HG03045 (cell line): ENCODE results near the gene ZNF44.
"Not testable (repeated sequence)": the region's sequence is repeated elsewhere in the genome, so short reads cannot be mapped to it uniquely, and the experiment has no call there.

Experiments
- ATAC-seq: cut with Tn5 transposase; IDR thresholded peaks from one replicate; pipeline ENCODE4 v1.9.1; 2021; ENCODE audit warnings: mild to moderate bottlenecking, moderate library complexity; ENCODE audit not compliant: unreplicated experiment

ZNF44 gene

DNA sequence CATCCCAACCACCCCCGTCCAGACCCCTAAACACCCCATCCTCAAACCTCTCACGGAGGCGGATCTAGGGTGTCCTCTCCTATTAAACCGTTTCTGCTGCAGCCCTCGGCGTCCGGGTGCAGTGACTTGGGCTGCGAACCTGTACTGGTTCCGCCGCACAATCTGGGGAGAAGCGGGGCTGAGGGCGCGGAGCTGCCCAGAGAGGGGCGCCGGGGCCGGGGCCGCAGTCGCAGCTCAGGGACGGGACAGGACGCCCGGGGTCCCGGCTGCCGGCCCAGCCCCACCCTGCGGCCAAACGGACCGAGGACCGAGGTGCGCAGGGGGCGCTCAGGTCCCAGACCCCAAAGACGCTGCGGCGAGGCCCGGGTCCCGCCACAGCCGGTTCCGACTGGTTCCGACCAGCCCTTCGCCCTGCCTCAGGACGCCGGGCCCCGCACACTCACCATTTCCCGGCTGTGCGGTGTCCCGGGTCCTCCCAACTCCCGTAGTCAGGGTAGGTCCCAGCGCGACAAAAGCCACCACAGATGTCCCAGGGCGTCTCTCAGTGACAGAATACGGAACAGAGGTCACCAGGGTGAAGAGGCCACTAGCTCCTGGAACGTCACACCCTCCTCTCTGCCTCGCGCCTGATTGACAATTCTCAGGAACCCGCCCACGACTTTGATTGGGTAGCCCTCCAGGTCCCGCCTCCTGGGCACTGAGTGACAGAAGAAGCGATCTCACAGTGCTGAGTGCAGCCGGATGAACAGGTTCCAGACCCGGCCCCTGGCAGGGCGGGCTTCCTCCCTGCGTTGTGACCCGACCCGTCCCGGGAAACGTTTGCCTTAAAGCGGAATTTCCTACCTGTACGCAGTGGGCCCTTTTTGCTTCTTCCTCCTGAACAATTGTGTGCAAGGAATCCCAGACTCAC is at the start of gene ZNF44:
ZNF44 (minus strand) TSS at position 635 of the 910 bp plus-strand sequence; CDS start at position 446, 189 bp downstream.
- ATAC-seq: peak; percentile 94

DNA sequence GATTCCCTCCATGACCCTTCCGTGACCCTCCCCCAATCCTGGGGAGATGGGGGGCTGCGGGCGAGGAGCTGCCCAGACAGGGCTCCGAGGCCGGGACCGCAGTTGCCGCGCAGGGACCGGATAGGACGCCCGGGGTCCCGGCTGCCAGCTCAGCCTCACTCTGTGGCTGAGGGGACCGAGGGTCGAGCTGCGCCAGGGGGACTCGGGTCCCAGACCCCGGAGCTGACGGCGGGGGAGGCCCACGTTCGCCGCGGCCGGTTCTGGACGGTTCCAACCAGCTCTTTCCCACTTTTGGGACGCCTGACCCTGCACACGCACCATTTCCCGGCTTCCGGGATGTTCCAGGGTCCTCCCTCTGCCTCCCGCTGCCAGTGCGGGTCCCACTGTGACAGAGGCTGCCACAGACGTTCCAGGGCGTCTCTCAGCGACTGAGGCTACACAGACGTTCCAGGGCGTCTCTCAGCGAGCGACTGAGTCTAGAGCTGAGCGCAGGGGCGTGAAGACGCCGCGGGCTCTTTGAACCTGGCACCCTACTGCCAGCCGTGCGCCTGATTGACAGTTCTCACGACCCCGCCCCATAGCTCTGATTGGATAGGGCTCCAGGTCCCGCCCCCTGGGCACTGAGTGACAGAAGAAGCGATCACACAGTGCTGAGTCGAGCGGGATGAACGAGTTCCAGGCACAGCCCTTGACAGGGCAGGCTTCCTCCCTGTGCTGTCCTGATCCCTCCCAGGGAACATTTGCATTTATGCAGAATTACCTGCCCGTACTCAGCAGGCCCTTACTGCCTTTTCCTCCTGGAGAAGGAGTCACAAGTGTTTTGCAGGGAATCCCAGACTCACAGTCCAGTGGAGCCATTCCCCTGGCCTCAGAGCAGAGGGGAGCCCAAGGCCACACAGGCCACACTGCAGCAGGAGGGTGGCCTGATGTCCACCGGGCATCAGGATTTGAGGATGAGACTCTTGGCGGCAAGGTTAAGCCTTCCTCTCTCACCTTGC is 38.8 kb upstream of the ZNF44 start, which contains the start of gene ZNF563:
ZNF563 (minus strand) TSS at position 472 of the 998 bp plus-strand sequence; CDS start at position 321, 151 bp downstream.
- peak; percentile 92 for ATAC-seq

DNA sequence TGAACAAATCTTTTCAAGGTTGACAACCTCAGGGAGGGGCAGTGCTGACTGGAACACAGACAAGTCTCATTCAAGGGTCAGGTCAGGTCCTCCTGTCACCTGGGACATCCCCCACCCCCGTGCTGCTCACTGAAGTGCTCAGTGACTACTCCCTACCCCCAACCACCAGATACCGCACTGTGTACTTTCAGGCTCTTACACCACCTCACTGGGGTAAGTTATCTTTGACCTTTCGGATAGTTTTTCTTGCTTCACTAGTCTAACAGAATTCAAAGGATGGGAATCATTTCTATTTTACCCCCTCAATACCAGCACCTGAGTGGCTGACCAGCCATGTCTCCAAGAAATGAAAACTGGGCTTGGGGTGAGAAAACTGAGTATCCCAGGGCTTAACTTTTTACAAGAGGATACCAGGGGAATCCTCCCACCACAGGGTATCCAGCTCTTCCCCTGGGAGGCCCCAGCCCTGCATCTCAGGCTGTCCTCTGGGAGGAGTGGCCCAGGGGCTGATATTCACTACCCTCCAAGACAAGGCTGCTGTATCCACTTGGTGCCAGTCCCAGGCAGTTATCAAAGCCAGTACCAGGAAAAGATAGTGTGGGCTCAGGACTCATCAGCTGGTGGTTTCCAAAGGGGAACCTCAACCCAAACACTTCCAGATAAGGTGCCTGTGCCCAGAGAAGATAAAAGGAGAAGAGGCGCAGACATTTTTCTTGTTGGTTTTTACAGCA is 36.7 kb upstream of the ZNF44 start:
- no peak for ATAC-seq

DNA sequence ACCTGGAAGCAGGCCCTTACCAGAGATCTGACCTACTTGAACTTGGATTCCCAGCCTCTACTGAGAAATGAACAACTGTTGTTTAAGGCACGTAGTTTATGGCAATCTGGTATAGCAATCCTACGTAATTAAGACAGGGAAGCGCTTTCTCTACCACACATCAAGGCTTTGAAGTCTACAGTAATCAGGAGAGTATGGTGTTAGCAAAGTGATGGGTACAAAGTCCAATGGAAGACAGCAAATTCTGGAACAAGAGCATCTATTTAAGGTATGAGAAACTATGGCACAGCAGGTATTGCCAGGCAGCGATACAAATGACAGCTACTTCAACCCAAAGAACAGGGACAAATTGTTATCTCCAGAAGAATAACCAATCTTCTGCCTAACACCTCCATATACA is 35.7 kb upstream of the ZNF44 start:
- no peak for ATAC-seq

DNA sequence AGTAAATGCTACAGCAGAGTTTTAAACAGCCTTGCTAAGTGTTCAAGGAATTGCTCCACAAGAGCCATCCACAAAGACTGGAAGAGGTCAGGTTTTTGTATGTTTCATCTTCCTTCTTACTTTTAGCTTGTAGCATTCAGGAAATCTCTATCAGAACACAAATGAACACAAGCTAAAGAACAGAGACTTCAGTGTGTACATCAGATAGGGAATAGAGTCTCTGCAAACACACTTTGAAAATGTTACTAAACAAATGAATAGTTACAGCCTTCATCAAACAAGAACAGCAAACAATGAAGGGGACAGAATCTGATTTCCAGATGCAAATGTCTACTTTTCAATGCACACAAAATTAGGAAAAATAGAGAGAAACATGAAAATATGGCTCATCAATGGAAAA is 31.0 kb upstream of the ZNF44 start:
- no peak for ATAC-seq

DNA sequence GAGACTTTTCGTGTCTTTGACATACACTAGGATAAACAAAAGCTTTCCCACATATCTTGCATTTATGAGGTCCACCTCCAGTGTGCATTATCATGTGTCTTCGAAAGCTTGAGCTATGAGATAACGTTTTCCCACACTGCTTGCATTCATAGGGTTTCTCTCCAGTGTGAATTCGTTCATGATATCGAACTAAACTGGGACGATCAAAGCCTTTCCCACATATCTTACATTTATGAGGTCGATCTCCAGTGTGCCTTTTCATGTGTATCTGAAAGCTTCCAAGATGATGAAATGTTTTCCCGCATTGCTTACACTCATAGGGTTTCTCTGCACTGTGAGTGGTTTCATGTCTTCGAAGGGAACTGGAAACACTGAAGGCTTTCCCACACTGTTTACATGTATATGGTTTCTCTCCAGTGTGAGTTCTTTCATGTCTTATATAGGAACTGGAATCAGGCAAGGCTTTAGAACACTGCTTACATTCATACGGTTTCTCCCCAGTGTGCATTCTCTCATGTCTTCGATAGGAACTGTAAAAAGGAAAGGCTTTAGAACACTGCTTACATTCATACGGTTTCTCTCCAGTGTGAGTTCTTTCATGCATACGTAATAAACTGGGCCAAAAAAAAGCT is 24.2 kb upstream of the ZNF44 start:
- ATAC-seq: no peak

DNA sequence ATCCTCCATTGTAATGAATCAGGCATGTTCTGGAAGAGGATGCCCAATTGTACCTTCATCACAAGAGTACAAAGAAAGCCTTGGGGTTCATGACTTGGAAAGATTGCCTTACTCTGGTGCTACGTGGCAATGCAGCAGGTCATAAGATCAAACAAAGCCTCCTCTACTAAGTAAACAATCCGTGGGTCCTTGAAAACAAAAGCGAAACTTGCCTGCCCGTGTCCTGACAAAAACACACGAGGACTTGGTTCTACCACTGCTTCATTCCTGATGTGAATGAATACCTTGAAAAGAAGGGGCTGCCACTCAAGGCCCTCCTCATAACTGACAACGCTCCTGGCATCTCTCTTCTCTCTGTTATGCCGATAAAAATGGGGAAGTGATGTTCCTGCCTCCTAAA is 19.9 kb upstream of the ZNF44 start:
- no peak for ATAC-seq

DNA sequence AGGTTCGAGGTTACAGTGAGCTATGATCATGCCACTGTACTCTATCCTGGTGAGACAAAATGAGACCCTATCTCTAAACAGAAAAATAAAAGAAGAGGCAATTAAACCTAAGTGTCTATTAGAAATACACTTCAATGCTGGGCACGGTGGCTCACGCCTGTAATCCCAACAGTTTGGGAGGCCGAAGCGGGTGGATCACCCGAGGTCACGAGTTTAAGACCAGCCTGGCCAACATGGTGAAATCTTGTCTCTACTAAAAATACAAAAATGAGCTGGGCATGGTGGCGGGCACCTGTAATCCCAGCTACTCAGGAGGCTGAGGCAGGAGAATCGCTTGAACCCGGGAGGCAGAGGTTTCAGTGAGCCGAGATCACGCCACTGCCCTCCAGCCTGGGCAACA is 14.2 kb upstream of the ZNF44 start:
- not testable (repeated sequence) for ATAC-seq

DNA sequence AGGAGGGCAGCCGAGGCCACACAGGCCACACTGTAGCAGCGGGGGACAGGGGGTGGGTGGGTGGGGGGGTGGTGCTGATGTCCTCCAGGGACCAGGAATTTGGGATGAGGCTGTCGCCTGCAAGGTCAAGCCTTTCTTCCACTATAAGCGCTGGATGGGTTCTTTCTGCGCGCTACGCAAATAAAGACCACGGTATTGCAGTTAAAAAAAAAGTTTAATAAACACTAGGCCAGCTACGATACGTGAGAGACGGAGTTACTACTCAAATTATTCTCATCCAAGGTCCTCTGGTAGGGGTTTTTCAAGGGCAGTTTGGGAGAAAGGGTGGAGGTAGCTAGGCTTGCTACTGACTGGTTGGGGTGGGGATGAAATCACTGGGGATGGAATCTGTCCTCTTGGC is 508 bp upstream of the ZNF44 start:
- ATAC-seq: no peak

DNA sequence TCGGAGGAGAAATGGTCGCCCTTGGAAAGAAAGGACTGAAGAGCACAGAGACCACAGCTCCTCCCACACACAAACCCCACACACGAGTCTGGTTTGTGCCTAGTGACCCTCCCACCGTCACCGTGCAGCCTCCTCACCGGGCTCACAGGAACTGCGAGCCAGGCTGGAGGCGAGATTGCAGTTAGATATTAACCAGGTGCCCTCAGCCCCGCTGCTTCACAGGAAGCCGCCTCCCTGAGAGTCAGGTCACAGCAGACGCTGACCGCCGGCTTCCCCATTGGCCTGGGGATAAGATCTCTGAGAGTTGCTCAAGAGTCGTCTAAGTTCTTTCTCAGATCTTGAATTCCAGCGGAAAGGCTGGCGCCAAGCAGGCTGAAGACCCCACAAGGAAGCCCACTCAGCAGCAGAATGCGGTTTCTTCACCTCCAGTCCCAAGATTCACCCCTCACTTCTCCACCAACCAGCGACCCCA is 870 bp downstream of the ZNF44 start:
- peak; percentile 45 for ATAC-seq

DNA sequence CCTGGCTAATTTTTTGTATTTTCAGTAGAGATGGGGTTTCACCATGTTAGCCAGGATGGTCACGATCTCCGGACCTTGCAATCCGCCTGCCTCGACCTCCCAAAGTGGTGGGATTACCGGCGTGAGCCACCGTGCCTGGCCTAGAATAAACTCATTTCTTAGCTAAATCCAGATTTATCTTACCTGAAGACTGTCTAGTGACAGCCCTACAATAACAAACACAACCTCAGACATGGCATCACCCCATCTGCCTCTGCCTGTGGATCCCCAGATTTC is 5.0 kb downstream of the ZNF44 start:
- ATAC-seq: no peak

DNA sequence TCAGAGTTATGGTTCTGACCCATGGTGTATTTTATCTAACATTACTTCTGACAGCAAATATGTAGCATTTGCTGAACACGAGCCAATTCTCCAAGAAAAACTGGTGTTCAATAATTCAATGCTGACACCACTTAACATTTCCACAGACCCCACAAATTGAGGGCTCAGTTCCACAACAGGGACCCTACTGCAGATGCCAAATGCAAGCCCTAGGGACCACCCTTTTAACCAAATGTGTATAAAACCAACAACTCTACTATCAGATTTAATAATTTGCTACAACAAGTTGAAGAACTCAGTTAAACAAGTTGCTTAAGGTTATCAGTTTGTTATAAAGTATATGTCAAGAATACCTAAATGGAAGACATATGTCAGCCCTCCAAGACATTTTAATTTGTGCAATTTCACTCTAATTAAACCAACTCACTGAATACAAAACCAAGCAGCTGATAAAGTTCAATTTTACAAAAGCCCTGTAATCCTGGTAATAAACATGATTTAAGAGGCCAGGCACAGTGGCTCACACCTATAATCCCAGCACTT is 6.7 kb downstream of the ZNF44 start:
- ATAC-seq: no peak

DNA sequence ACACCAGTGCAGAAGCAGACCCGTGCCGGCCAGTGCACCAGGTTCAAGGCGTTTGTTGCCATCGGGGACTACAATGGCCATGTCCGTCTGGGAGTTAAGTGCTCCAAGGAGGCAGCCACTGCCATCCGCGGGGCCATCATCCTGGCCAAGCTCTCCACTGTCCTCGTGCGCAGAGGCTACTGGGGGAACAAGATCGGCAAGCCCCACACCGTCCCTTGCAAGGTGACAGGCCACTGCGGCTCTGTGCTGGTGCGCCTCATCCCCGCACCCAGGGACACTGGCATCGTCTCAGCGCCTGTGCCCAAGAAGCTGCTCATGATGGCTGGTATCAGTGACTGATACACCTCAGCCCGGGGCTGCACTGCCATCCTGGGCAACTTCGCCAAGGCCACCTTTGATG is 10.1 kb downstream of the ZNF44 start:
- no peak for ATAC-seq

DNA sequence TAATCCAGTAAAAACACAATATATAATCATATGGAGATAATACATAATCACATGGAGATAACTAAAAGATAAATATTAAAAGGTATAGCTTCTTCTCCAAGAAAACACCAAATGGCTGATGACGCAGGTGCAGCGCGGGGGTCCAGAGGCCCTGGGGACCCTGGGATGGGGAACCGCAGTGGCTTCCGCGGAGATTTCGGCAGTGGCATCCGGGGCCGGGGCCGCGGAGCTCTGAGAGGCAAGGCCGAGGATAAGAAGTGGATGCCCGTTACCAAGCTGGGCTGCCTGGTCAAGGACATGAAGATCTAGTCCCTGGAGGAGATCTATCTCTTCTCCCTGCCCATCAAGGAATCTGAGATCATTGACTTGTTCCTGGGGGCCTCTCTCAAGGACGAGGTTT is 10.5 kb downstream of the ZNF44 start:
- ATAC-seq: no peak

DNA sequence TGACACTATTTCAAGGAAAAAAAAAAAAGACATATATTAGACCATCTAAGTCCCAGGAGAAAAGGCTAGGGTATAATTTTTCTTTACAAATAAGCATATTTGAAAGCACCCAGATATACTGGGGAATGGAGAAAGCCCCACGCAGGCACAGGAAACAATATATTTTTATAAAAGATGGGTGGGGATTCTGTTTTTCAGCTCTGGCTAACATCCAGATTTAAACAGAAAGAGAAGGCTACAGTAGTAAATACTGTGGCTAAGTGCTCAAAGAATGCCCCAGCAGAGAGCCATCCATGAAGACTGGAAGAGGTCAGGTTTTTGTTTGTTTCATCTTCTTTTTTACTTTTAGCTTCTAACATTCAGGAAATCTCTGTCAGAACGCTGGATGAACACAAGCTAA is 16.0 kb downstream of the ZNF44 start:
- ATAC-seq: no peak

DNA sequence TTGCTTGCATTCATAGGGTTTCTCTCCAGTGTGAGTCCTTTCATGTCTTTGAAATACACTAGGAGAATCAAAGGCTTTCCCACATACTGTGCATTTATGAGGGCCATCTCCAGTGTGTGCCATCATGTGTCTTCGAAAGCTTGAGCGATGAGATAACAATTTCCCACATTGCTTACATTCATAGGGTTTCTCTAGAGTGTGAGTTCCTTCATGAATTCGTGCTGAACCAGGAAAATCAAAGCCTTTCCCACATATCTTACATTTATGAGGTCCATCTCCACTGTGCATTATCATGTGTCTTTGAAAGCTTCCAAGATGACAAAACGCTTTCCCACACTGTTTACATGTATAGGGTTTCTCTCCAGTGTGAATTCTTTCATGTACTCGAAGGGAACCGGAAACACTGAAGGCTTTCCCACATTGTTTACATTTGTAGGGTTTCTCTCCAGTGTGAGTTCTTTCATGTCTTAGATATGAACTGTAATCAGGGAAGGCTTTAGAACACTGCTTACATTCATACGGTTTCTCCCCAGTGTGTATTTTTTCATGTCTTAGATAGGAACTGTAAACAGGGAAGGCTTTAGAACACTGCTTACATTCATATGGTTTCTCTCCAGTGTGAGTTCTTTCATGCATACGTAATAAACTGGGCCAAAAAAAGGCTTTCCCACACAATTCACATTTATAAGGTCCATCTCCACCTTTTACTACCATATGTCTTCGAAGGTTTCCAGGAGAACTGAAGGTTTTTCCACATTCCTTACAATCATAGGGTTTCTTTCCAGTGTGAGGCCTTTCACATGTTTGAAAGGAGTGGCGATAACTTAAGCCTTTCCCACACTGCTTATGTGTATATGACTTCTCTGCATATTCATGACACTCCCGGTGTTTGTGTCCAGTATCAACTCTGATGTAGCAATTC is 21.4 kb downstream of the ZNF44 start:
- ATAC-seq: no peak

DNA sequence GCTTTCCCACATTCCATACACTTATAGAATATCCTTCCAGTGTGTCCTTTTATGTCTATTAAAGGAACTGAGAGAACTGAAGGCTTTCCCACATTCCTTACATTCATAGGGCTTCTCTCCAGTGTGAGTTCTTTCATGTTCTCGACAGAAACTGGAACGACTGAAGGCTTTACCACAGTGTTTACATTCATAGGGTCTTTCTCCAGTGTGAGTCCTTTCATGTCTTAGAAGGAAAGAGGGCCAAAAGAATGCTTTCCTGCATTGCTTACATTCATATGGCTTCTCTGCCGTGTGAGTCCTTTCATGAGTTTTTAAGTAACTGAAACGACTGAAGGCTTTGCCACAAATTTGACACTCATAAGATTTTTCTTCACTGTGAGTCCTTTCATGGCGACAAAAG is 22.3 kb downstream of the ZNF44 start:
- no peak for ATAC-seq

DNA sequence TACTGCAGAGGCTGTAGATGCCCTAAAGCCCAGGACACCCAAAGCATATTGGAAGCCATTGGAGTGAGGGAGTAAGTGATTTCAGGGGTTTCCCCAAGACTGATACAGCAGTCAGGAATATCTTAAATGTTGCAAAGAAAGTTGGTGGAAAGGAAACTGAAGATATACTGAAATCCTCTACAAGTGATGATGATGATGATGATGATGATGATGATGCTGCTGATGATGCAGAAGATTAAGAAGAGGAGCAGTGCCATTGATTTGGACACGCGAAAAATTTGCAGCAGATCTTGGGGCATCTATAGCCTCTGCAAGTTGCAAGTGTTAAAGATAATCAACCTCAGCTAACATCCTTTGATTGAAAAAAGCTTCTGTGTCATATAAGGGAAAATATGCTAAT is 23.8 kb downstream of the ZNF44 start:
- ATAC-seq: no peak
